Measurements from ENCODE around the gene APBA1.

The APBA1 gene

GRCh38 chr9:69535286-69535832 lies 136.8 kb downstream of the APBA1 start:
- DNase-seq (ENCODE audit: low read depth in 2 of 2, low spot score in 1 of 2): no peak

DNA sequence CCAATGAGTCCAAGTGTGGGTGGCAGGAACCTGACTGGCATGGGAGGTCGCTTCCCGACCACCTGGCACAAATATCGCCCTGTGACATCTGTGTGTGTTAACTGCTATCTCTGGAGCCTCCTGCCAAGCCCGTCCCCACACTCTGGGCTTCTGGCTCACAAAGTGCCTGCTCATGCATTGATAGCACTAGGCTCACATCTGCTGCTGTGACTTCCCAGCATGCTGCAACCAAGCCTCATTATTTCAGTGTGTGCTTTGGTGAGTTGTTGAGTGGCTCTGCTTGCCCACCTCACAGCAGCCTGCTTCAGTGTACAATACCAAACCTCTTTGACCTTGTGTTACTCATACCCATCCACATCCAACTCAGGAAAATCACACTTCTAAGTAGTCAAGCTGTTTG lies 139.8 kb downstream of the APBA1 start:
- DNase-seq (ENCODE audit: low read depth in 2 of 2, low spot score in 1 of 2): no peak

DNA sequence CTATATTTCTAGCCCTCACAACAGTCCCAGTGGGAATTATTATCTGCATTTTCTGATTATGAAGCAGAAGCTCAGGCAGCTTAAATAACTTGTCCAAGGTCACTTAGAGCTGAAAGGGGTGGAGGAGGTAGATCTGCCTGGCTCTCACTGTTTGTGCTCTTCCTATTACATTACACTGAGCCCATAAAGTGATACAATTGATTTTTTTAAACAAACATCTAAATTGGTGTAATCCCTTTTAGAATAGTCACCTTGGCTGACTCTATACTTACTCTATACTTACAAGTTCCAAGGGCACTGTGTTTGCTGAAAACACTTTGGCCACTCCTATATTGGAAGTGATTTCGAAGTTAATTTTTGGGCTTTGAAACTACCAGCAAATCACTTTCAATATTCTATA lies 144.7 kb downstream of the APBA1 start:
- no peak for DNase-seq (ENCODE audit: low read depth in 2 of 2, low spot score in 1 of 2)

DNA sequence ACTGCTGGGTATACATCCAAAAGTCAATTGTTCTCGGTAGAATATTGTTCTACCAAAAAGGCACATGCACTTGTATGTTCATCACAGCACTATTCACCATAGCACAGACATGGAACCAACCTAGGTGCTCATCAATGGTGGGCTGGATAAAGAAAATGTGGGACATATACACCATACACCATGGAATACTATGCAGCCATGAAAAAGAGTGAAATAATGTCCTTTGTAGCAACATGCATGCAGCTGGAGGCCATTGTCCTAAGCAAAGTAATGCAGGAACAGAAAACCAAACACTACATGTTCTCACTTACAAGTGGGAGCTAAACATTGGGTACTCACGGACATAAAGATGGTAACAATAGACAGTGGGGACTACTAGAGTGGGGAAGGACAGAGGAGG lies 145.5 kb downstream of the APBA1 start:
- DNase-seq (ENCODE audit: low read depth in 2 of 2, low spot score in 1 of 2): no peak

GRCh38 chr9:69519470-69520240 lies 152.5 kb downstream of the APBA1 start:
- no peak for DNase-seq (ENCODE audit: low read depth in 2 of 2, low spot score in 1 of 2)

GRCh38 chr9:69516353-69517322 lies 155.5 kb downstream of the APBA1 start:
- DNase-seq (ENCODE audit: low read depth in 2 of 2, low spot score in 1 of 2): no peak

DNA sequence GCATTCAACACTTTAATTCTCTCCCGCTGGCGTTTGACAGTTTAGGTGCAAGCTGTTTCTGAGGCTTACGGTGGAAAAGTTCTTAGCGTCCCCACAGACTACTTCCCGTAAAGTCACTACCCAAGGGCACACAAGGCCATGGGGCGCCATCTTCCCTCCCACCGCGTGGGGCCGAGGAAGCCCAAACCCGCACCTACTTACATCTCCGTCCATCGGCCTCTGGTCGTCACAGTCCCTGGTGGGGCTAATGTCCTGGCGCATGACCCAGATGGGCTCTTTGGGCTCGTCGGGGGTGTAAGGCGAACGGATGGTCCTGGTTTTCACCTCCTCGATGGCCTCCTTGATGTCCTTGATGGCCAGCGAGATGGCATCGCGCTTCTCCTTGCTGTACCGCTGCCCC lies 156.4 kb downstream of the APBA1 start:
- no peak for DNase-seq (ENCODE audit: low read depth in 2 of 2, low spot score in 1 of 2)

- no peak for DNase-seq (ENCODE audit: low read depth in 2 of 2, low spot score in 1 of 2)
These were observed 158.9 kb downstream of the APBA1 start for GRCh38 chr9:69513141-69513820.

DNA sequence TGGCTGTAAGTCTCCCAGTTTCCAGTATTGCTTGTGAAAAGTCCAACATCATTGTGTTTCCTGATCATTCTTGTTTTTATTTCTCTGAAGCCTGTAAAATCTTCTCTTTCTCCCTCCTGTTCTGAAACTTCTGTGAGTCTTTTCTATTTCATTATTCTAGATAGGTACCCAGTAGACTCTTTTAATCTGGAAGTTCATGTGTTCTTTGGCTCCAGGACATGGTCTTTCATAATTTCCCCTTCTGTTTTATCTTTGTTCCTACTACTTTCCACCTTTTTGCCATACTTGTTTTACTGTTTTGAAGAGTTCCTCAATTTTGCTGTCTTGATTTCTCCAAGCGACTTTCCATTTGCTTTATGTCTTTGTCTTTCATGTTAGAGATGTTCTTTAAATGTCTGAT lies 168.1 kb downstream of the APBA1 start:
- DNase-seq (ENCODE audit: low read depth in 2 of 2, low spot score in 1 of 2): no peak

DNA sequence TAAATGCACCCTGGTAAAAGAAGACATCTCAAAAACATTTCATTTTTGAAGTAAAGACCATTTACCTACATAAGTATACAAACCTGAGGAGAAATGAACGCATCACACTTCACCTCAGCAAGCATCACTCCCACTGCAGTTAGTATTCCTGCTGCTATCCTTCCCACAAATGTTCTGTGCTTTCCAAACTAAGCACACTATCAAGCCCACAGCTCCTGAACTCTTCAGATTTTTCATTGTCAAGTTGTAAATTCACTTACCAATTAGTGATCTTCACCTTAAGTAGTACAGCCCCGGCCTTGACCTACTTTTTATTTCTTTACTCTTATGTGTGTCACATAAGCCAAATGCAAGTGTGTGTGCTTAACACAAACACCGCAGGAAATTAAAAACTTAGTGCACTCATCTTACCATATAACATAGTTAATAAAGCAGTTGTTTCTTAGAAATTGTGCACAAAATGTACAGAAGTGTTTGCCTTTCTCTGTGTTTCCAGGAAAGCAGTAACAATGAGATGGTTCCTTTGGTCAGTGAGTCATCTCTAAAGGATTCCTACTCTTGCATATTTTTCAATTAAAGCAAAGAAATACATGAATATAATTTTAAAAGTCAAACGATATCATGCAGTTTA lies 169.4 kb downstream of the APBA1 start:
- no peak for DNase-seq (ENCODE audit: low read depth in 2 of 2, low spot score in 1 of 2)

GRCh38 chr9:69500896-69501295 lies 171.3 kb downstream of the APBA1 start:
- DNase-seq (ENCODE audit: low read depth in 2 of 2, low spot score in 1 of 2): no peak

GRCh38 chr9:69499959-69500358 lies 172.2 kb downstream of the APBA1 start:
- no peak for DNase-seq (ENCODE audit: low read depth in 2 of 2, low spot score in 1 of 2)

DNA sequence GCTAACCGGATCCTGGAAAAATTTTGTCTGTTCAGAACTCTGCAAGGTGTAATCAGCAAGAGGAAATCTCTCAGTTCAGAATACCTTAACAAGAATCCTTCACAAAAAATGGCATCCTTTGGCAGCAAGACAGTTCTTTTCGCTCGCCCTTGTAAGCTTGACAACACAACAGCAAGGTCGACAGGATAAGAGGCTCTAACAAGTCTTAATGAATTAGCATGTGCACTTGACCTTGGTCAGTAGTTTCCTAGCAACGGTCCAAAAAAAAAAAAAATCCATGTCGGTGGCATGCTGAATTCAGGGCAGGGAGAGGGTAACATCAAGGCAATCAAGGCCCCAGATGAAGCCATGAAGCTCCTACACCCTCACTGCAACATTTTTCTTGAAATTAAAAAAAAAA lies 172.8 kb downstream of the APBA1 start:
- DNase-seq (ENCODE audit: low read depth in 2 of 2, low spot score in 1 of 2): no peak

DNA sequence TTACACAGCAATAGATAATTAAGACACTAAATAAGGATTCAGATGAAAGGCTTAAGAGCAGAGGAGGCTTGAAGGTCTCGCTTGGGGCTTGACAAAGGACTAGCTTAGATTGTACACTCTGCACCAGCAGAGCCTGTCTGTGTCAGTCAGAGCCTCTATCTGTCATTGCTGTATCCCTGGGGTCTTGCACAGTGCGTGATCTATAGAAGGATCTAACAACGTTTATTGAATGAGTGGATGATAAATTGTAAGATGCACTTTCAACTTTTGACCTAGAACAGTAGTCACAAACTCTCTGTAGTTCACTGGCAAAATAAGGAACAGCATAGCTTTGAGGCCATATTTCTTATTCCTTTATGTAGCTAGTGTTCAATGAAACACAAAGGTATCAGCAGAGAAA lies 173.7 kb downstream of the APBA1 start:
- DNase-seq (ENCODE audit: low read depth in 2 of 2, low spot score in 1 of 2): no peak

DNA sequence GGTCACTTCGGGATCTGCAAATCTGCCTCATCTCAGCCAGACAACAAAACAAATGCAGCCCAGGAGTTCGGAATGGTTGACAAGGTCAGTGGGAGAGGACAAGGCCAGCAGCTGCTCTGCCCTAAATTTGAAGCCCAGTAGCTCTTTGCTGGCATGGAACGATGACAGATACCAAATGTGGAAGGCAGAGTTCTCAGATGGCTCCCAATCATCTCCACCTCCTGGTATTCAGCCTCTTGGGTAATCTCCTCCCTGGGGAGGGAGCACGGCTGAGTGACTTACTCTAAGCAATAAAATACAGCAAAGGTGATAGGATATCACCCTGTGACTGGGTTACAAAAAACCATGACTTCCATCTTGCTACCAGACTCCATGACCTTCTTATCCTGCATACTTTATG lies 174.4 kb downstream of the APBA1 start:
- no peak for DNase-seq (ENCODE audit: low read depth in 2 of 2, low spot score in 1 of 2)

DNA sequence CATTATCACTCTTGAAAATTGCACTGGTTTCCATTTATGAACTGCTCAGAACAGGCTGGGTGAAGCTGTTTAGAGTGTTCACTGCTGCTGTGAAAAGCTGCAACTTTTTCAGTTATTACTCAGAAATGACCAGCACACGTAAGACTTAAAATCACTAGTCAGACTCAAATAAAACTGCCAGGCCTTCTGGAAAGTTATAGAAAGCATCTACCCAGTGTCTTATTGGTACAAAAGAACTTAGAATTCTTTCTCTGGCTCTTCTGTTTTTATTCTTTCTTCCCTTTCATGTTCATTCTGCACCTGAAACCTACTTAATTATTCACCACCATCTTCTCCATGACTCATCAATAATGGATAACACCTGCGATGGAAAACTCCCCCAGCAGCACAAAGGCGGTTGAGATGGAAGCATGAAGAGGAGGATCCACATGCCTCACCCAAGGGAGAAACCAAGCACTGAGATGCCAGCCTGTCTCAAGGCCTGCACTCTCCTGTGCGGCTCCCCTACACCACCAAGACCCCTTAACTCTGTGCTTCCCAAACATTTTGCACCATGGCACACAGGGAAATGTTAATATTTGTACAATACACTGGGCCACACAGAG lies 175.2 kb downstream of the APBA1 start:
- no peak for DNase-seq (ENCODE audit: low read depth in 2 of 2, low spot score in 1 of 2)

DNA sequence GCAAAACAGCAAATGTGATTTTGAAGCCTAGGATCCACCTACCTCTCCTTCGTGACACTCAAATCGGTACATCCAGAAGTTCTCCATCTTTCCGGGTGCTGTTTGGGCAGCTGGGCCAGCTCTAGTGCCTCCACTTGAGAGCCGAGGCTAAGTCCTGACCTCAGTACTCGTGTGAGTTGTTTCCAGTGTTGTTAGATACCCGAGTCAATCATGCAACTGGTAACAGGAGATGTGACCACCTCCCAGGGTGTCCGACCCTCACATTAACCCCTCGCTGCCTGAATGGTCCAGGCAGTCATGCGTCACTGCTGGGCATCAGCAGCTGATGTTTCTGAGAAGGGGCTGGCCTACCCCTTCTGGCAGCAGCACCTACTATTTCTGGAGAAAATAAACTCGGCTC lies 176.9 kb downstream of the APBA1 start:
- no peak for DNase-seq (ENCODE audit: low read depth in 2 of 2, low spot score in 1 of 2)

DNA sequence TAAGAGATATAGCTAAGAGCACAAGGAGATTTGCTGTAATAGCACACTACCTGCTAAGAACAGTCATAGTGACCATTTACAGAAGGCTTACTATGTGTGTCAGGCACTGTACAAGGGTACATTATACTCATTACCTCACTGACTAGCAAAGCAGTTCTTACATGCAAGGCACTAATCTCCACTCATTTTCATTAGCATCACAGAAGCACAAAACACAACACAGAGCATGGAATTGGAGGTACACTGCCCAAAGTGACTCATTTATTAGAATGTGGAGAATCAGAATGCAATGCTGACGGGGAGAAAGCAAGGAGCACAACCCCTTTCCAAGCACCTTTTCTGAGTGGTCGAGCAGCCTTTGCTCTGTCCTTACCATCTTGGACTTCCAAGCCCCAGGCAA lies 177.4 kb downstream of the APBA1 start:
- DNase-seq (ENCODE audit: low read depth in 2 of 2, low spot score in 1 of 2): no peak

DNA sequence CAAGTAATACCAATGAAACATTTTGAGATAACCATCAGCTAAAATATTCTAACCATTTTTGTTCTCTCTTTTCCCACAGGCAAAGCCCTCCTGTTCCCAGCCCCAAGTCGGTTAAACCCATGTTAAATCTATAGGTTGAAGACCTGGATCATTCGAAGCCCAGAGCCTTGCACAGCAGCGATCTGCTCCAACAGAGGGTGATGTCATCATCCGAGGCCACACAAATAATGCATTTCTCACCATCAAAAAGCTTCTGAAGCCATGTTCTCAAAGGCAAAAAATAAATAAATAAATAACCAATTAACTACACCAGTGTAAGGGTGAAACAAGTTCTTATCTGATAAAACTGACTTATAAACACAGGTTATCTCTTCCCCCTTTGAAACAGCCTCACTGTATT lies 178.0 kb downstream of the APBA1 start:
- DNase-seq (ENCODE audit: low read depth in 2 of 2, low spot score in 1 of 2): no peak

DNA sequence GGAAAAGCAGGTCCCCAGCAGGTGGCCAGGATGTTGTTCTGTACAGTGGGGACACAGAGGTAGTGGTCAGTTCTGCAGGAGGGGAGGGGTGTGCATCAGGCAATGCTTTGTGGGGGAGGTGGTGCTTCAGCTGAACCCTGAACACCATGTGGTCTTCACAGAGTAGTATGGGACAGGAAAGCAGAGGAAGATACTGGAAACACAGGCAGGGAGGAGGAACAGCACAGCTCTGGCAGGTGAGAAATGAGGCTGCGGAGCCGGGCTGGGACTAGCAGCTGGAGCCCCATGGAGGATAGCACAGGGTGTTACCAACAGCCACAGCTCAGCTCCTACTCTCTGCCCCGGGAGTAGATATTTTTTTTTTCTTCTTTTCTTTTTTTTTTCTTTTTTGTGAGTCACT lies 185.7 kb downstream of the APBA1 start:
- no peak for DNase-seq (ENCODE audit: low read depth in 2 of 2, low spot score in 1 of 2)

GRCh38 chr9:69485466-69485865 lies 186.7 kb downstream of the APBA1 start:
- no peak for DNase-seq (ENCODE audit: low read depth in 2 of 2, low spot score in 1 of 2)
